ENCODE data around the gene DMD.

DMD gene

GRCh38 chrX:31652650-31653049 is 1558.7 kb downstream of the DMD start:
- no peak for TF ChIP-seq CTCF (IDR thresholded peaks at IDR 0.05; ENCODE audit: control insufficient read depth, insufficient read depth, low read depth, low read length, missing control alignments)
- no peak overlapping the region for H3K4me3 ChIP-seq (ENCODE audit: control insufficient read depth, low read depth, low read length)
- DNase-seq (ENCODE audit: low read depth) = no peak

- no peak for DNase-seq (ENCODE audit: low read depth)
- TF ChIP-seq CTCF (IDR thresholded peaks at IDR 0.05; ENCODE audit: control insufficient read depth, insufficient read depth, low read depth, low read length, missing control alignments) = no peak
- H3K4me3 ChIP-seq (ENCODE audit: control insufficient read depth, low read depth, low read length) = no peak overlapping the region
Measured at GRCh38 chrX:31649201-31649600, 1562.1 kb downstream of the DMD start.

- no peak for DNase-seq (ENCODE audit: low read depth)
- TF ChIP-seq CTCF (IDR thresholded peaks at IDR 0.05; ENCODE audit: control insufficient read depth, insufficient read depth, low read depth, low read length, missing control alignments) = no peak
- H3K4me3 ChIP-seq (ENCODE audit: control insufficient read depth, low read depth, low read length) = no peak overlapping the region
Measured at GRCh38 chrX:31633349-31633748, 1578.0 kb downstream of the DMD start.

GRCh38 chrX:31629195-31629594 is 1582.2 kb downstream of the DMD start:
- H3K4me3 ChIP-seq (ENCODE audit: control insufficient read depth, low read depth, low read length) = no peak overlapping the region
- DNase-seq (ENCODE audit: low read depth) = no peak
- TF ChIP-seq CTCF (IDR thresholded peaks at IDR 0.05; ENCODE audit: control insufficient read depth, insufficient read depth, low read depth, low read length, missing control alignments) = no peak

GRCh38 chrX:31609130-31609529 is 1602.2 kb downstream of the DMD start:
- peak; percentile 84 for DNase-seq (ENCODE audit: low read depth)
- no peak overlapping the region for H3K4me3 ChIP-seq (ENCODE audit: control insufficient read depth, low read depth, low read length)
- no peak for TF ChIP-seq CTCF (IDR thresholded peaks at IDR 0.05; ENCODE audit: control insufficient read depth, insufficient read depth, low read depth, low read length, missing control alignments)

- no peak for TF ChIP-seq CTCF (IDR thresholded peaks at IDR 0.05; ENCODE audit: control insufficient read depth, insufficient read depth, low read depth, low read length, missing control alignments)
- no peak overlapping the region for H3K4me3 ChIP-seq (ENCODE audit: control insufficient read depth, low read depth, low read length)
- no peak for DNase-seq (ENCODE audit: low read depth)
Measured at GRCh38 chrX:31608638-31609037, 1602.7 kb downstream of the DMD start.

GRCh38 chrX:31606771-31607170 is 1604.6 kb downstream of the DMD start:
- H3K4me3 ChIP-seq (ENCODE audit: control insufficient read depth, low read depth, low read length) = no peak overlapping the region
- no peak for TF ChIP-seq CTCF (IDR thresholded peaks at IDR 0.05; ENCODE audit: control insufficient read depth, insufficient read depth, low read depth, low read length, missing control alignments)
- no peak for DNase-seq (ENCODE audit: low read depth)
